ENCODE results near the gene PTPRCAP.

- TF ChIP-seq NFIC (IDR thresholded peaks at IDR 0.05; ENCODE audit: borderline replicate concordance) = no peak
- TF ChIP-seq, protein P1, sequence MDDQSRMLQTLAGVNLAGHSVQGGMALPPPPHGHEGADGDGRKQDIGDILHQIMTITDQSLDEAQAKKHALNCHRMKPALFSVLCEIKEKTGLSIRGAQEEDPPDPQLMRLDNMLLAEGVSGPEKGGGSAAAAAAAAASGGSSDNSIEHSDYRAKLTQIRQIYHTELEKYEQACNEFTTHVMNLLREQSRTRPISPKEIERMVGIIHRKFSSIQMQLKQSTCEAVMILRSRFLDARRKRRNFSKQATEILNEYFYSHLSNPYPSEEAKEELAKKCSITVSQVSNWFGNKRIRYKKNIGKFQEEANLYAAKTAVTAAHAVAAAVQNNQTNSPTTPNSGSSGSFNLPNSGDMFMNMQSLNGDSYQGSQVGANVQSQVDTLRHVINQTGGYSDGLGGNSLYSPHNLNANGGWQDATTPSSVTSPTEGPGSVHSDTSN (IDR thresholded peaks at IDR 0.05) = no peak
These were observed 14.6 kb downstream of the PTPRCAP start for GRCh38 chr11:67422891-67423290.
